ENCODE measurements around the gene ATP11B.

DNA sequence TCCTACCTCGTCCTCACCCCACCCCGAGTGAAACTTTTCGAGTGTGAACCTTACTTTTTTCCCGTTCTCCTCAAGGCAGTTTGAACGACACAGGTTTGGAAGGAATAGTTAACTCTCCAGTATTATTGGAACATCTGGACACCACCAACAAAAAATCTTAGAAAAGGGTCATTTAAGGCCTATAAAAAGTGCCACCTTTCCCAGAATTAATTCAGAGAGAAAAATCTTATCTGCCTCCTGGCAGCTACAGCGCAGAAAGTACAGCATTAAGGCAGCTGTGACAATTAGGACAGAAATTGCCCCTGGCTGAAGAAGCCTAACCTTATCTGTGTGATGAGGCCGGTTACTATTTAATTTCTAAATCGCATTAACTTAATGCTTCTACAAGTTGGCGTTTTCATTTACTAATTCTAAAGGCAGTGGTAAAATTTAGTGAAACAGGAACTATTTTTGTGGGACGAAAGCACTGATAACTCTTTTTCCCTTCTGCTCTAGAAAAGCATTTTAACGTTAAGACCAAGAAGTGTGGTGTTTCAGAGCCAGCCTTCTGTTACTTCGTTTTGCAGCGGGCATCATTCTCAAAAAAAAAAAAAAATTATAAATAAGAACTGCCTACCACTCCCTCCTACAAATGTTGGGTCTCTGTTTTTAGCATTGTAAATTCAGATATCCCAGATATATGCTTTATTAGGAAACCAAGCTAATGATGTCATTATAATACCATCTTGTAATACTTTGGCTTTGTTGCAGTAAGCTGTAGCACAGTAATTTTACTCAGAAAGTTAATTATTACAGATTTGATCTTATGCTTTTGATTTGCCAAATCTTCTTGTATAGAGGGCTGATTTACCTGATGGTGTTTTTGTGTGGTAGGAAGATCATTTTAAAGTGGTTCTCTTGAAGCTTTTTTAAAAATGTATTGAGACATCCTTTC, 1.4 kb downstream of the ATP11B start:
- TF ChIP-seq EZH2 (IDR thresholded peaks at IDR 0.05; ENCODE audit: insufficient read depth, poor library complexity, severe bottlenecking), result no peak
- no peak for TF ChIP-seq EZH2phosphoT487 (IDR thresholded peaks at IDR 0.05; ENCODE audit: insufficient read depth, low read depth)

Data from GM23248 (cell line).